CD4-positive, alpha-beta memory T cell (primary cell): Measurements from ENCODE around the gene DNAL4. TPM values are rescaled to one million over a fixed set of nuclear protein-coding genes. Genes with fewer than 3 reads are reported as not detected.
A peak's percentile ranks its signal among the peaks of the same experiment; 100 is the strongest.

Source experiments
- CTCF ChIA-PET: fragments of 350-600 bp; sonication (Branson Sonifier 250); formaldehyde crosslinking; loops from one replicate; lab custom pipeline; 2021; ENCODE audit warnings: inconsistent platforms; ENCODE audit not compliant: partially characterized antibody; lab: Charles Lee
- POLR2A ChIA-PET: fragments of 350-600 bp; sonication (Branson Sonifier 250); formaldehyde crosslinking; loops from one replicate; lab custom pipeline; 2021; ENCODE audit not compliant: partially characterized antibody; lab: Charles Lee
- DNase-seq, 5 donors: peaks; one replicate each; pipeline versions ENCODE4 v3.0.0 to v3.0.0-alpha.2; 2020 to 2022; ENCODE audit warnings: mixed read lengths in 1 of 5
- H3K27ac ChIP-seq: one replicate; pipeline ENCODE4 v1.7.0; 2013; ENCODE audit warnings: low read depth, low read length
- H3K27me3 ChIP-seq: 2 replicates; pipeline ENCODE4 v1.7.0; 2013; ENCODE audit warnings: mild to moderate bottlenecking, low read length, moderate library complexity; ENCODE audit not compliant: insufficient read depth
- H3K36me3 ChIP-seq: 2 replicates; pipeline ENCODE4 v1.7.0; 2013; ENCODE audit warnings: mild to moderate bottlenecking, low read length, moderate library complexity; ENCODE audit not compliant: insufficient read depth
- H3K4me1 ChIP-seq: 2 replicates; pipeline ENCODE4 v1.7.0; 2013; ENCODE audit warnings: mild to moderate bottlenecking, low read length, moderate library complexity; ENCODE audit not compliant: insufficient read depth
- H3K4me3 ChIP-seq, 2 donors: one replicate each; pipeline ENCODE4 v1.7.0; 2013; ENCODE audit warnings: low read length in 2 of 2, mild to moderate bottlenecking in 1 of 2
- H3K9me3 ChIP-seq, 2 donors: one replicate each; pipeline ENCODE4 v1.7.0; 2013; ENCODE audit warnings: low read length in 2 of 2, control low read depth in 1 of 2; ENCODE audit not compliant: control insufficient read depth in 1 of 2
- H3K27ac Mint-ChIP-seq, 7 donors: one replicate each; pipeline ENCODE4 v1.8.0; 2020 to 2021; ENCODE audit warnings: mixed read lengths in 7 of 7, mild to moderate bottlenecking in 6 of 7, inconsistent platforms in 3 of 7, moderate library complexity in 3 of 7
- H3K27me3 Mint-ChIP-seq, 2 donors: one replicate each; pipeline ENCODE4 v1.8.0; 2020 to 2021; ENCODE audit warnings: mixed read lengths in 2 of 2
- H3K36me3 Mint-ChIP-seq, 2 donors: one replicate each; pipeline ENCODE4 v1.8.0; 2020 to 2021; ENCODE audit warnings: mixed read lengths in 2 of 2, inconsistent platforms in 1 of 2, mild to moderate bottlenecking in 1 of 2
- H3K4me1 Mint-ChIP-seq, 4 donors: one replicate each; pipeline ENCODE4 v1.8.0; 2020 to 2021; ENCODE audit warnings: mixed read lengths in 4 of 4, mild to moderate bottlenecking in 1 of 4
- H3K4me3 Mint-ChIP-seq, 8 donors: one replicate each; pipeline ENCODE4 v1.8.0; 2020 to 2021; ENCODE audit warnings: mixed read lengths in 8 of 8, mild to moderate bottlenecking in 7 of 8, moderate library complexity in 6 of 8, inconsistent platforms in 3 of 8
- H3K9me3 Mint-ChIP-seq, 8 donors: one replicate each; pipeline ENCODE4 v1.8.0; 2020 to 2021; ENCODE audit warnings: mixed read lengths in 8 of 8, mild to moderate bottlenecking in 5 of 8, inconsistent platforms in 3 of 8, moderate library complexity in 1 of 8
- intact Hi-C: fragments of 100-400 bp; cut with micrococcal nuclease; formaldehyde crosslinking; loops from one replicate; pipeline ENCODE4 v1.15.1; 2023
- polyA plus RNA-seq, 2 donors: library from polyadenylated mRNA; unstranded; fragments of 300-500 nt; fragmentation: Illumina TruSeq; gene quantifications; one replicate each; pipeline ENCODE4 v1.2.3, GENCODE V29; 2021
- total RNA-seq, 2 experiments: library from RNA; stranded (reverse); gene quantifications; one replicate each; pipeline ENCODE4 v1.2.3, GENCODE V29; 2021

Gene DNAL4
- total and polyA plus RNA-seq, 4 experiments from 2014 or later, result 8.6 to 13.3 (median 10.3) TPM

DNA sequence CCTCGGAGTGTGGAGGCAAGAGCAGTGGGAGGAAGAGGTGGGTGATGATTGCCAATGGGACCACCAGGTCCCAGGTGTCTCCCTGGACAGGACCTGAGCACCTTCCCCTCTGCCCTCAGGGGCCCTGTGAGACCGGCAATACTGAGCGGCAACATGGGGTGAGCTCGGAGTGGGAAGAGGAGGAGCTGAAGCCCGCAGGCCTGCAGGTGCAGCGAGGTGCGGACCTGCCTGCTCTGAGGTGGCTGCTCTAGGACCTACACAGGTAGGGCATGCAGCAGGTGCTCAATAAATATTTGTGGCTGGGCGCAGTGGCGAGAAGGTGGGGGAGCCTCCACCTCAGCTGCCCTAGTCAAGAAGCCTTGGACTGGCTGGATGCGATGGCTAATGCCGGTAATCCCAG is 25.9 kb downstream of the DNAL4 start:
- Histone ChIP-seq H3K4me1 (peaks cover 13% of the 10 kb centered on the region), H3K36me3 (no peaks in the 10 kb centered on the region), H3K27me3 (no peaks in the 10 kb centered on the region), H3K4me3 (no peak overlapping the region), H3K27ac (no peak overlapping the region), H3K9me3 (no peaks in the 10 kb centered on the region)
- ChIA-PET CTCF (interaction anchor here (0.6 to 6.4 kb wide), 12 partner anchors 10 to 370 kb away, joined by 3 to 74 read pairs (median 22); partner anchors contain the start of genes CBX6 and NPTXR), POLR2A (interaction anchor here (2.0 to 42.6 kb wide), 3 partner anchors 11 to 75 kb away, joined by 6 to 1746 read pairs (median 32); partner anchors contain the start of gene SUN2)
- Mint-ChIP-seq H3K27me3 (no peaks in the 10 kb centered on the region), H3K4me3 (no peak overlapping the region), H3K36me3 (no peaks in the 10 kb centered on the region), H3K9me3 (no peaks in the 10 kb centered on the region), H3K27ac (no peak overlapping the region), H3K4me1 (peaks cover 3 to 16% (median 10%) of the 10 kb centered on the region in 4 donors)
- DNase-seq, result no peak
- intact Hi-C loops, result loop anchor here (2.0 kb wide), 1 partner anchor 235 kb away; no protein-coding TSS in a partner anchor

DNA sequence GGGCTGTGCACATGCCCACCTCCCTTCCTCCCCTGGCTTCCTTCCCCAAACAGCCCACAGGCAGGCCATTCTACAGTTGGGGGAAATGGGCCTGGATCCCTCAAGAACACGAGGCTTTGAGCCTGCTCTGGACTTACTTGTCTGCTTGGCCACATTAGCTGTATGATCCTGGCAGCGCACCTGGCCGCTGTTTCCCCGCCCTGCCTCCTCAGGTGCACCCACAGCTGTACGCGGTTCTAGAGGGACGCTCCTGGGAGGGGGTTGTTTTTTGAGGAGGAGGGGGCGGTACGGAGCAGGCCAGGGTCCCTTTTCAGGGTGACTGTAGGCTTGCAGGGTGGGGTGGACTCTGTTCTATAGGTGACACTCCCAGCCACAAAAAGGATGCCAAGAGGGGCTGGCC is 26.6 kb downstream of the DNAL4 start:
- Histone ChIP-seq H3K27ac (no peak overlapping the region), H3K4me1 (peaks cover 13% of the 10 kb centered on the region), H3K27me3 (no peaks in the 10 kb centered on the region), H3K4me3 (no peak overlapping the region), H3K9me3 (no peaks in the 10 kb centered on the region), H3K36me3 (no peaks in the 10 kb centered on the region)
- Mint-ChIP-seq H3K27me3 (no peaks in the 10 kb centered on the region), H3K4me3 (no peak overlapping the region), H3K27ac (no peak overlapping the region), H3K9me3 (no peaks in the 10 kb centered on the region), H3K4me1 (peaks cover 3 to 18% (median 12%) of the 10 kb centered on the region in 4 donors), H3K36me3 (no peaks in the 10 kb centered on the region)
- ChIA-PET CTCF (interaction anchor here (0.9 to 6.4 kb wide), 14 partner anchors 9 to 351 kb away, joined by 3 to 74 read pairs (median 15); partner anchors contain the start of genes CBX6 and NPTXR), POLR2A (interaction anchor here (2.0 to 42.6 kb wide), 3 partner anchors 10 to 76 kb away, joined by 6 to 1746 read pairs (median 32); partner anchors contain the start of gene SUN2)
- no peak for DNase-seq
- intact Hi-C loops, result no loop called here

DNA sequence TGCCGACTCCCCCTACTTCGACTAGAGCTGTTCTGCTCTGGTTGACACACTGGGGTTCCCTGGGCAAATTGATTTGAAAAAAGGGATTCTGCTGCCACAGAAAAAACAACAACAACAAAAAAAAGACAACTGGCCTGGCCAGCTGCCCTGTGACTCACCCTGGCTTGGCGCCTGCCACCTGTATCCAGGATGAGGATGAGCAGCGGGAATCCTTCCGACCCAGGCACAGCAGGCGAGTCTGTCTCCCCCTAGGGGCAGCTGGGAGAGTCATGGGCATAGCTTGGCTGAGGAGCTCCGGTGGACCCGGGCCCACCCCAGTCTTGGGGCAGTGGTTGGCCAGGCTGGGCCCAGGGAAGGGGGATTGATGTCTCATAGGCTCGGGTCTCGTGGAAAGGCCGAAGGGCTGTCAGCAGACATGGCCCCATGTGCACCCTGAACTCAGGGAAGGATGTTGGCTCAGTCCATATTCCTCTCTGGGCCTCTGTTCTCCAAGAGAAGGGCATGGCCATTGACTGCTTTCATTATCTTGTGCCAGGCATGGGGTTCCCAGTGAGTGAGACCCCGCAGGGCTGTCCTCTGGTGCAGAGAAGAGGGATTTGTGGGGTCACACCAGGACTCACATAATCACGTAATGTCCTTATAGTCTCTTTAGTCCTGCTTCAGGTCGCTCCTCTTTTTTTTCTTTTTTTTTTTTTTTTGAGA is 27.7 kb downstream of the DNAL4 start:
- ChIA-PET CTCF (interaction anchor here (0.6 to 6.4 kb wide), 17 partner anchors 8 to 465 kb away, joined by 3 to 74 read pairs (median 3); partner anchors contain the start of genes GTPBP1 and NPTXR), POLR2A (interaction anchor here (1.1 to 42.6 kb wide), 4 partner anchors 9 to 84 kb away, joined by 3 to 1746 read pairs (median 18); partner anchors contain the start of genes SUN2 and TOMM22)
- H3K36me3 Mint-ChIP-seq, result no peaks in the 10 kb centered on the region
- no peaks in the 10 kb centered on the region for H3K9me3 ChIP-seq
- no peak overlapping the region for H3K27ac ChIP-seq
- no peaks in the 10 kb centered on the region for H3K9me3 Mint-ChIP-seq
- peak in 4 of 5 donors; percentile 32 to 43 (median 38) for DNase-seq
- intact Hi-C loops, result loop anchor here (1.0 kb wide), 2 partner anchors 10 to 33 kb away; no protein-coding TSS in a partner anchor
- H3K27me3 ChIP-seq, result no peaks in the 10 kb centered on the region
- no peak overlapping the region for H3K4me3 Mint-ChIP-seq
- peaks cover 3 to 18% (median 12%) of the 10 kb centered on the region in 4 donors for H3K4me1 Mint-ChIP-seq
- H3K4me1 ChIP-seq, result peaks cover 13% of the 10 kb centered on the region
- H3K36me3 ChIP-seq, result no peaks in the 10 kb centered on the region
- H3K4me3 ChIP-seq, result no peak overlapping the region
- peak overlapping the region in 1 of 7 donors; percentile 68 for H3K27ac Mint-ChIP-seq
- H3K27me3 Mint-ChIP-seq, result no peaks in the 10 kb centered on the region

DNA sequence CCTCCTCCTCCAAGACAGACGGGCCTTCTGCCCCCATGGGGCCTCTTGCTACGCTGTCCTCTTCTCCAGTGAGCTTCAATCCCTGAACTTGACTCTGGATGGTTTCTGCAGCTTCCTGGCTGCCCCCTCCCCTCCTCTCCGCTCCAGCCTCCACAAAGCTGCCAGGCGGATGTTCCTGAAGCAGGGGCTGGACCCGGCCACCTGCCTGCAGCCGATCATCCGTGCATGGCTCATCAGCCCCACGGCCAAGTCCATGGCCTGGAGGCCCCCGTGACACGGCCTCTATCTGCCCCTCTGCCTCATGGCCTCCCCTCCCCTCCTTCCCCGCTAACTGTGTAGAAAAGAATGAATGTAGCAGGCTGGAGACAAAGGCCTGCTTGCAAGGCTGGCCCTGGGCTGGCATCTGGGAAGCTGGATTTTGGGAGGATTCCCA is 31.4 kb downstream of the DNAL4 start:
- peaks cover 28% of the 10 kb centered on the region for H3K4me1 ChIP-seq
- no peaks in the 10 kb centered on the region for H3K36me3 ChIP-seq
- Mint-ChIP-seq H3K36me3 (peaks cover 0 to 2% of the 10 kb centered on the region in 2 donors), H3K27me3 (no peaks in the 10 kb centered on the region), H3K4me3 (no peak overlapping the region), H3K4me1 (peaks cover 14 to 39% (median 23%) of the 10 kb centered on the region in 4 donors), H3K9me3 (no peaks in the 10 kb centered on the region), H3K27ac (no peak overlapping the region)
- ChIA-PET POLR2A (interaction anchor here (42.6 kb wide), 1 partner anchor 28 kb away, joined by 1746 read pairs; no protein-coding TSS in a partner anchor), CTCF (interaction anchor here (1.6 kb wide), 1 partner anchor 11 kb away, joined by 5 read pairs; no protein-coding TSS in a partner anchor)
- no peak overlapping the region for H3K27ac ChIP-seq
- H3K27me3 ChIP-seq, result no peaks in the 10 kb centered on the region
- no peaks in the 10 kb centered on the region for H3K9me3 ChIP-seq
- intact Hi-C loops, result no loop called here
- no peak overlapping the region for H3K4me3 ChIP-seq
- peak in 1 of 5 donors; percentile 25 for DNase-seq

DNA sequence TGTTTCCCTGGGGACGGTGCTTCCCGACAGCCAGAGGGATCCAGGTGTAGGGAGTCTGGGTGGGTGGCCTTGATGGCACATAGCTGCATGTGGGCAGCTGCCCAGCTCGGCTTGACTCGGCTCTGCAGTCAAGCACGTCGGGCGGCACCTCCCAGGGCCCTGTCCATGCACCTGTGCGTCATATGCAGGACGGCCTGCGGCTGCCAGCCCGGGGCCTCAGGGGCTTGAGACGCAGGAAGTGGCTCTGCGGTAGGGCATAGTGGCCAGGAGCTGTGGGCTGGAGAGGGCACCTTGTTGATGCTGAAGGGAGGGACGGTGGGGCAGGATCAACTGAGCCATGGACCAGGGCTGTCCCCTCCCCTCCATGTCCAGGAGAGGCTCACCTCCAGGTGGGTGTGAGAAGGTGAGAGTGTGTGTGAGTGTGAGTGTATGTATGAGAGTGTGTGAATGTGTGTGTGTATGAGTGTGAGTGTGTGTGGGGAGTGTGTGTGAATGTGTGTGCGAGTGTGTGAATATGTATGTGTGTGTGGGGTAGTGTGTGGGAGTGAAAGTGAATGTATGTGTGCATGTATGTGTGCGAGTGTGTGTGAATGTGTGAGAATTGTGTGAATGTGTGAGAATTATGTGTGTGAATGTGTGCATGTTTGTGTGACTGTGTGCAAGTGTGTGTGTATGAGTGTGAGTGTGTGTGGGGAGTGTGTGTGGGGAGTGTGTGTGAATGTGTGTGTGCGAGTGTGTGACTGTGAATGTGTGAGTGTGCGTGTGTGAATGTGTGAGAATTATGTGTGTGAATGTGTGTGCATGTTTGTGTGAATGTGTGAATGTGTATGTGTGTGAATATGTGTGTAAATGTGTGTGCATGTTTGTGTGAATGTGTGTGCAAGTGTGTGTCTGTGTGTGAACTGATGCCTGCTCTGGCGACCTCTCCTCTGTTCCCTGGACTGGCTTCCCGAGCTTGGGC is 32.5 kb downstream of the DNAL4 start:
- Histone ChIP-seq H3K4me3 (no peak overlapping the region), H3K27ac (no peak overlapping the region), H3K9me3 (no peaks in the 10 kb centered on the region), H3K36me3 (no peaks in the 10 kb centered on the region), H3K27me3 (no peaks in the 10 kb centered on the region), H3K4me1 (peaks cover 38% of the 10 kb centered on the region)
- H3K36me3 Mint-ChIP-seq, result peaks cover 0 to 5% of the 10 kb centered on the region in 2 donors
- H3K4me1 Mint-ChIP-seq, result peaks cover 21 to 49% (median 33%) of the 10 kb centered on the region in 4 donors
- ChIA-PET POLR2A (interaction anchor here (42.6 kb wide), 1 partner anchor 27 kb away, joined by 1746 read pairs; no protein-coding TSS in a partner anchor), CTCF (interaction anchor here (0.6 kb wide), 1 partner anchor 1079 kb away, joined by 3 read pairs; no protein-coding TSS in a partner anchor)
- H3K27me3 Mint-ChIP-seq, result no peaks in the 10 kb centered on the region
- intact Hi-C loops, result no loop called here
- H3K9me3 Mint-ChIP-seq, result no peaks in the 10 kb centered on the region
- H3K27ac Mint-ChIP-seq, result no peak overlapping the region
- H3K4me3 Mint-ChIP-seq, result no peak overlapping the region
- DNase-seq, result peak in 1 of 5 donors; percentile 38

DNA sequence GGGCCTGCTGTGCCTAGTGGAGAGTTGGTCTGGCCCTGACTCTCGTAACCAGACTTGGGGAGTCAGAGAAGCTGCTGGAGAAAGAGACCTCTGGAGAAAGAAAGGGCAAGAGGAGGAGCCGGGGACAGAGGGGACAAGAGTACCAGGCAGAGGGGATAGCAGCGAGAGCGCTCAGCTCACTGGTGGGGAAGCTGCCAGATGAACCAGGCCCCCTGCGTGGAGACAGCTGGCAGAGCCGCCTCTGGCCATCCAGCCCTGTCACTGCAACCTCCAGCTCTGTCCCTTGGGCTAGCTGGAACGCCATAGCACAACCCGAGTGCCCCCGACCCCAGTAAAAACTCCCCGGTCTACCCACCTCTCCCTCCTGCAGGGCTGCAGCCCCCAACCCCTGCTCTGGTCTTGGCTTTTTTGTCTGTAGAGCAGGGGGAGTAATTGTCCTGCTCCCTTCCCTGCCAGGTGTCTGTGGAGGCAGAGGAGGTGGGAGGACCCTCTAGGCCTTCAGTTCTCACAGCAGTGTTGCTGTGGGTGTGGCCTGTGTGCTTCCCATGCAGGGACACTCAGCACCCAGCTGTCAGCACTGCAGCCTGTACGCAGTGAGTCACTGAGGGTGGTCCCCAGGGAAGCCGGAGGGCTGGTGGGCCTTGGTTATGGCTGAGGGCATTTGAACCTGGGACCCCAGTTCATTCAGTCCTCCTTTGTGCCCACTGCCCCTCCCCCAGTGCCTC is 33.3 kb downstream of the DNAL4 start:
- no peak overlapping the region for H3K4me3 ChIP-seq
- H3K4me1 ChIP-seq, result peaks cover 34% of the 10 kb centered on the region
- CTCF ChIA-PET, result interaction anchor here (0.6 to 4.9 kb wide), 3 partner anchors 7 to 1078 kb away, joined by 3 to 56 read pairs (median 12); no protein-coding TSS in a partner anchor
- H3K27ac Mint-ChIP-seq, result peak overlapping the region in 5 of 7 donors; percentile 72 to 99 (median 80)
- no peaks in the 10 kb centered on the region for H3K9me3 ChIP-seq
- H3K36me3 ChIP-seq, result no peaks in the 10 kb centered on the region
- no peak overlapping the region for H3K27ac ChIP-seq
- POLR2A ChIA-PET, result interaction anchor here (3.0 to 42.6 kb wide), 2 partner anchors 26 to 79 kb away, joined by 11 to 1746 read pairs; partner anchors contain the start of gene TOMM22
- H3K27me3 Mint-ChIP-seq, result no peaks in the 10 kb centered on the region
- peaks cover 21 to 46% (median 28%) of the 10 kb centered on the region in 4 donors for H3K4me1 Mint-ChIP-seq
- intact Hi-C loops, result no loop called here
- H3K36me3 Mint-ChIP-seq, result peaks cover 0 to 7% of the 10 kb centered on the region in 2 donors
- H3K27me3 ChIP-seq, result no peaks in the 10 kb centered on the region
- no peaks in the 10 kb centered on the region for H3K9me3 Mint-ChIP-seq
- no peak for DNase-seq
- H3K4me3 Mint-ChIP-seq, result no peak overlapping the region
